ENCODE results near the gene BCL6B.

The BCL6B gene

DNA sequence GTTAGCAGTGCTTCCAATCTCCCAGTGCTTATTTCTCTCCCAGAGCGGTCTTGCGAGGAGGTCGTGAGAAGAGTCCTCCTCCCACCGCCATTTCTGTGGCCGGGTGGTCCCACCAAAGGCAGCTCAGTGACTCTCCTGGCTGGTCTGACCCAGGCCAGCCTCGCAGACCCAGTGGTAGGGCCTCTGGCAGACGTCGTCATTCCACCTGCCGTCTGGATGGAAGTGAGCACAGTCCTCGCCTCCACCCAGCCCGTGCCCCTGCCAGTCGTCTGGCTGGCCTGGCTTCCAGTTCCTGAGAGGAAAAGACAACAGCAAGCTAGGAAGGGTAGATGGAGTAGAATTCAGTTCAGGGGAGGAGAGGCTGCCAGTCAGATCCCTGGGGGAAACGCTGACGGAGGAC lies 52.1 kb downstream of the BCL6B start:
- peaks cover 2% of the 10 kb centered on the region for H3K36me3 Mint-ChIP-seq
- peaks cover 3% of the 10 kb centered on the region for H3K4me1 Mint-ChIP-seq
- DNase-seq (ENCODE audit: low spot score in 2 of 2) (no peak), ATAC-seq (ENCODE audit: low read depth) (no peak)
- H3K27me3 Mint-ChIP-seq, result peaks cover 10% of the 10 kb centered on the region
- no peak overlapping the region for H3K4me3 Mint-ChIP-seq
- H3K9me3 Mint-ChIP-seq, result peaks cover 2% of the 10 kb centered on the region
- H3K27ac Mint-ChIP-seq, result no peak overlapping the region

DNA sequence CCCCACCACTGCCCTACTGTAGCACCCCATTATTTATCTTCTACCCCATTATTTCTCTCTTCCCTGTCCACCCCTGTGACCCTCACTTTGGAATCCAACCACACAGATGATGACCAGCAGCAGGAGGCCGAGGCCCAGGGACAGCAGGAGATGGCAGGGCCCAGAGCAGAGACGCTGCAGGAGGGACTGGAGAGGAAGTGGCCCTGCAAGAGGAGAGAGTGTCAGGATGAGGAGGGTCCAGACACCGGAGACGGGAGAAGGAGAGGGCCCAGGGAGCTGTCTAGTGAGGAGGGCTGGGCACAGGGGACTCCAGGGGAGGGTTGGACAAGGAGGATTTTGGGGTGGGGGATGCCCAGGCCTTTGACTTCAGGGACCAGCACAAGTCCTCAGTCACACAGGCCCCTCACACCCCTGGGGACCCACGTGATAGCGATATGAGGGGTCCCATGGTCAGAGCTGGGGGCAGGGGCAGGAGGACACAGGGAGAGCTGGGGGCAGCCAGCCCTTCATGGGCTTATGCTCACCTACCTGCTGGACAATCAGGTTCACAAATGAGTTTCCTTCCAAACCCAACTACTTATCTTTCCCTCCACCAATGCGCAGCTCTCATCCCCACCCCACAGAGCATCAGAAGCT lies 55.2 kb downstream of the BCL6B start:
- no peak overlapping the region for H3K4me3 Mint-ChIP-seq
- peaks cover 2% of the 10 kb centered on the region for H3K9me3 Mint-ChIP-seq
- peaks cover 10% of the 10 kb centered on the region for H3K27me3 Mint-ChIP-seq
- H3K36me3 Mint-ChIP-seq, result peaks cover 2% of the 10 kb centered on the region
- peaks cover 12% of the 10 kb centered on the region for H3K4me1 Mint-ChIP-seq
- no peak for ATAC-seq (ENCODE audit: low read depth)
- DNase-seq (ENCODE audit: low spot score in 2 of 2), result no peak
- H3K27ac Mint-ChIP-seq, result no peak overlapping the region

DNA sequence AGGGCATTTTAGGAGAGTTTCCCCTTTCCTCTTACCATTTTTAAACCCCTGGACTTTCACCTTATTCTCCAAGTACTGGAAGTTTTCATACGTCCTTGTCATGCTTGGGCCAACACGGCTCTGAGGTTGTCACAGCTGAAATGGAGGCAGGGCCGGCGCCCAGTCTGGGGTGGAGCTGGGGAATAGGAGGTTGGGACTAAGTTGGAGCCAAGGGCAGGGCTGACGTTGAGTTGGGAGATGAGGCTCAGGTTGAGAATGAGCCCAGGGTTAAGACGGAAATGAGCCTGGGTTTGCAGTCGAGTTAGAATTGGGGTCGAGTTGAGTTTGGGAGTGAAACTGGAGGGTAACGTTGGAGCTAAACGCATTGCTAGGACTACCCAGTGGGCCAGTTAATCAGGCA lies 55.9 kb downstream of the BCL6B start:
- H3K36me3 Mint-ChIP-seq, result peaks cover 2% of the 10 kb centered on the region
- H3K27ac Mint-ChIP-seq, result no peak overlapping the region
- H3K9me3 Mint-ChIP-seq, result peaks cover 2% of the 10 kb centered on the region
- peaks cover 14% of the 10 kb centered on the region for H3K27me3 Mint-ChIP-seq
- H3K4me3 Mint-ChIP-seq, result no peak overlapping the region
- ATAC-seq (ENCODE audit: low read depth) (no peak), DNase-seq (ENCODE audit: low spot score in 2 of 2) (no peak)
- peaks cover 12% of the 10 kb centered on the region for H3K4me1 Mint-ChIP-seq

All from memory B cell (primary cell).